Measurements from ENCODE around the gene ZC3H12D. TPM values are rescaled to one million over a fixed set of nuclear protein-coding genes. Genes with fewer than 3 reads are reported as not detected.

The ZC3H12D gene
- total and polyA plus RNA-seq, 2 of the 13 experiments (the other 11 are each of a cell fraction or from before 2014, with no cell fraction given), result 1.2 to 2.7 TPM

GRCh38 chr6:149440735-149441671, 43.8 kb downstream of the ZC3H12D start (continued):
- no peak for TF ChIP-seq ZNF484 (CRISPR knock-in tag; IDR thresholded peaks at IDR 0.05; ENCODE audit: borderline replicate concordance, low read depth)
- TF ChIP-seq TBL1XR1 (IDR thresholded peaks at IDR 0.05; ENCODE audit: borderline replicate concordance, low read length, partially characterized antibody), result no peak
- no peak for TF ChIP-seq ELF4 (CRISPR knock-in tag; IDR thresholded peaks at IDR 0.05; ENCODE audit: borderline replicate concordance)
- TF ChIP-seq TMF1 (CRISPR knock-in tag; IDR thresholded peaks at IDR 0.05; ENCODE audit: low read depth), result no peak
- no peak for TF ChIP-seq ZNF530 (CRISPR knock-in tag; IDR thresholded peaks at IDR 0.05; ENCODE audit: low read depth)
- TF ChIP-seq SNAI1 (CRISPR knock-in tag; IDR thresholded peaks at IDR 0.05; ENCODE audit: borderline replicate concordance), result no peak
- TF ChIP-seq SMAD3 (CRISPR knock-in tag; IDR thresholded peaks at IDR 0.05), result no peak
- no peak for TF ChIP-seq TAF15 (IDR thresholded peaks at IDR 0.05; ENCODE audit: low read depth, low read length, poor library complexity, severe bottlenecking)
- no peak for TF ChIP-seq ZNF44 (CRISPR knock-in tag; IDR thresholded peaks at IDR 0.05)
- TF ChIP-seq NFATC3 (CRISPR knock-in tag; IDR thresholded peaks at IDR 0.05), result no peak
- no peak for TF ChIP-seq ATM (IDR thresholded peaks at IDR 0.05; ENCODE audit: borderline replicate concordance)
- TF ChIP-seq ZNF703 (CRISPR knock-in tag; IDR thresholded peaks at IDR 0.05; ENCODE audit: borderline replicate concordance), result no peak
- no peak for TF ChIP-seq ZNF382 (CRISPR knock-in tag; IDR thresholded peaks at IDR 0.05; ENCODE audit: borderline replicate concordance)
- TF ChIP-seq JUNB (CRISPR knock-in tag; IDR thresholded peaks at IDR 0.05; ENCODE audit: borderline replicate concordance), result no peak
- TF ChIP-seq RXRA (CRISPR knock-in tag; IDR thresholded peaks at IDR 0.05), result no peak
- TF ChIP-seq CENPT (CRISPR knock-in tag; IDR thresholded peaks at IDR 0.05; ENCODE audit: low read depth), result no peak
- TF ChIP-seq DR1 (CRISPR knock-in tag; IDR thresholded peaks at IDR 0.05), result no peak
- no peak for TF ChIP-seq MAZ (IDR thresholded peaks at IDR 0.05; ENCODE audit: borderline replicate concordance, low read depth, low read length)
- no peak for TF ChIP-seq MAZ (CRISPR knock-in tag; IDR thresholded peaks at IDR 0.05; ENCODE audit: low read depth)
- TF ChIP-seq ZNF280B (CRISPR knock-in tag; IDR thresholded peaks at IDR 0.05; ENCODE audit: borderline replicate concordance), result peak; percentile 87
- peak; percentile 45; the same call in 1 of the 2 replicates for TF ChIP-seq MEIS2 (CRISPR knock-in tag; IDR thresholded peaks at IDR 0.05)
- no peak for TF ChIP-seq PCBP2 (optimal IDR thresholded peaks at IDR 0.05; ENCODE audit: low read depth, low read length, poor library complexity, severe bottlenecking)
- TF ChIP-seq PBX3 (CRISPR knock-in tag; IDR thresholded peaks at IDR 0.05; ENCODE audit: borderline replicate concordance), result no peak
- TF ChIP-seq SALL1 (CRISPR knock-in tag; IDR thresholded peaks at IDR 0.05), result peak; percentile 42
- no peak for TF ChIP-seq MEF2D (CRISPR knock-in tag; IDR thresholded peaks at IDR 0.05)
- TF ChIP-seq CREBL2 (CRISPR knock-in tag; IDR thresholded peaks at IDR 0.05; ENCODE audit: borderline replicate concordance), result no peak
- TF ChIP-seq HOXA5 (CRISPR knock-in tag; IDR thresholded peaks at IDR 0.05), result no peak
- TF ChIP-seq ZBTB21 (CRISPR knock-in tag; IDR thresholded peaks at IDR 0.05), result no peak

Data from HepG2 (cell line).